B cell (primary cell): ENCODE results near the gene INPP5B. TPM values are rescaled to one million over a fixed set of nuclear protein-coding genes. Genes with fewer than 3 reads are reported as not detected.

Source experiments
- ATAC-seq: fragments of 200-7000 bp; cut with Tn5 transposase; one replicate; pipeline ENCODE4 v1.10.0; 2021; ENCODE audit warnings: low read depth, mild to moderate bottlenecking, moderate number of reproducible peaks, moderate library complexity
- CTCF ChIA-PET: fragments of 350-600 bp; sonication (Branson Sonifier 250); formaldehyde crosslinking; loops from one replicate; lab custom pipeline; 2021; ENCODE audit warnings: antibody characterized with exemption, inconsistent platforms; lab: Charles Lee
- POLR2A ChIA-PET: fragments of 350-600 bp; sonication (Branson Sonifier 250); formaldehyde crosslinking; loops from one replicate; lab custom pipeline; 2021; ENCODE audit warnings: antibody characterized with exemption; lab: Charles Lee
- DNase-seq: peaks from one replicate; pipeline ENCODE4 v3.0.0; 2013
- H2AFZ ChIP-seq: 2 replicates; pipeline ENCODE4 v1.6.1; 2012; ENCODE audit warnings: mild to moderate bottlenecking, low read depth, low read length; ENCODE audit not compliant: insufficient read depth, poor library complexity, severe bottlenecking
- H3K27ac ChIP-seq, 2 donors: 1 replicate in 1 of 2; 2 replicates in 1 of 2; pipeline ENCODE4 v1.5.1; 2012 to 2013; ENCODE audit warnings: low read length in 2 of 2, mild to moderate bottlenecking in 2 of 2, moderate library complexity in 1 of 2
- H3K27me3 ChIP-seq, 4 experiments: fragments of 200-600 bp in 1 of 4; sonication (generic) in 1 of 4; replicated peaks in 1 of 4; 1 replicate in 2 of 4; 2 replicates in 2 of 4; pipeline versions ENCODE4 v1.6.1 to v1.7.0; 2013 to 2016; ENCODE audit warnings: low read length in 3 of 4, mild to moderate bottlenecking in 2 of 4, mixed read lengths in 1 of 4, moderate library complexity in 1 of 4; ENCODE audit not compliant: insufficient read depth in 4 of 4, control insufficient read depth in 3 of 4; ENCODE audit errors: control extremely low read depth in 1 of 4
- H3K36me3 ChIP-seq, 2 experiments: replicated peaks in 1 of 2; 1 replicate in 1 of 2; 2 replicates in 1 of 2; pipeline versions ENCODE4 v1.6.1 to v1.7.1; 2013; ENCODE audit warnings: low read length in 1 of 2; ENCODE audit not compliant: insufficient read depth in 2 of 2, control insufficient read depth in 1 of 2; ENCODE audit errors: control extremely low read depth in 1 of 2, extremely low read depth in 1 of 2
- H3K4me1 ChIP-seq, 2 donors: fragments of 200-600 bp in 1 of 2; sonication (generic) in 1 of 2; 1 replicate in 1 of 2; 2 replicates in 1 of 2; pipeline versions ENCODE4 v1.5.1 to v1.6.1; 2013 to 2017; ENCODE audit warnings: low read length in 2 of 2; ENCODE audit not compliant: control insufficient read depth in 2 of 2, insufficient read depth in 2 of 2
- H3K4me2 ChIP-seq: replicated peaks from 2 replicates; pipeline ENCODE3; 2012; ENCODE audit warnings: mild to moderate bottlenecking, low read depth, low read length; ENCODE audit not compliant: poor library complexity, severe bottlenecking
- H3K4me3 ChIP-seq, 5 experiments: fragments of 200-600 bp in 1 of 5; sonication (generic) in 1 of 5; 1 replicate in 3 of 5; 2 replicates in 2 of 5; pipeline versions ENCODE4 v1.5.1 to v1.7.0; 2011 to 2016; ENCODE audit warnings: low read length in 4 of 5, mild to moderate bottlenecking in 4 of 5, low read depth in 2 of 5, control low read depth in 1 of 5, moderate library complexity in 1 of 5; ENCODE audit not compliant: insufficient read depth in 1 of 5; ENCODE audit errors: control extremely low read depth in 1 of 5, extremely low read depth in 1 of 5
- H3K79me2 ChIP-seq: fragments of 200-600 bp; sonication (generic); one replicate; pipeline ENCODE4 v1.6.0; 2016; ENCODE audit warnings: low read length; ENCODE audit not compliant: control insufficient read depth, insufficient read depth
- H3K9ac ChIP-seq: fragments of 200-600 bp; sonication (generic); 2 replicates; pipeline ENCODE4 v1.6.1; 2017; ENCODE audit warnings: mild to moderate bottlenecking, low read length, moderate library complexity
- H3K9me3 ChIP-seq, 3 donors: one replicate each; pipeline versions ENCODE4 v1.6.1 to v1.7.1; 2013; ENCODE audit warnings: low read length in 2 of 3; ENCODE audit not compliant: control insufficient read depth in 2 of 3, insufficient read depth in 1 of 3; ENCODE audit errors: control extremely low read depth in 1 of 3
- H4K20me1 ChIP-seq: 2 replicates; pipeline ENCODE4 v1.6.0; 2012; ENCODE audit warnings: mild to moderate bottlenecking, low read length; ENCODE audit not compliant: insufficient read depth, control insufficient read depth, poor library complexity, severe bottlenecking
- H3K27ac Mint-ChIP-seq: one replicate; pipeline ENCODE4 v1.8.0; 2021; ENCODE audit warnings: mixed read lengths
- H3K27me3 Mint-ChIP-seq: one replicate; pipeline ENCODE4 v1.8.0; 2021; ENCODE audit warnings: mixed read lengths
- H3K4me1 Mint-ChIP-seq: one replicate; pipeline ENCODE4 v1.8.0; 2021; ENCODE audit warnings: mixed read lengths
- H3K4me3 Mint-ChIP-seq: one replicate; pipeline ENCODE4 v1.8.0; 2021; ENCODE audit warnings: mixed read lengths
- H3K9me3 Mint-ChIP-seq: one replicate; pipeline ENCODE4 v1.8.0; 2022; ENCODE audit warnings: mixed read lengths; ENCODE audit not compliant: insufficient read depth
- CTCF ChIP-seq: fragments of 200-600 bp; IDR thresholded peaks from one replicate; pipeline ENCODE4 v1.8.0; 2022; ENCODE audit warnings: antibody characterized with exemption, mild to moderate bottlenecking
- EZH2 ChIP-seq: IDR thresholded peaks from 2 replicates; pipeline ENCODE4 v1.6.1; 2012; ENCODE audit warnings: borderline replicate concordance, low read depth, mild to moderate bottlenecking, moderate library complexity, low read length; ENCODE audit not compliant: insufficient read depth, poor library complexity, severe bottlenecking
- WGBS: methylation state at CpG from one replicate; pipeline ENCODE4 v1.1.5; 2013; ENCODE audit warnings: missing lambda C conversion rate; ENCODE audit not compliant: insufficient coverage; 5-methylcytosine and 5-hydroxymethylcytosine counted together
- intact Hi-C: fragments of 100-400 bp; cut with micrococcal nuclease; formaldehyde crosslinking; loops from one replicate; pipeline ENCODE4 v1.10.0; 2022
- polyA plus RNA-seq: library from polyadenylated mRNA; depleted of rRNA; stranded (reverse); fragments of >200 nt; gene quantifications from 2 replicates; pipeline ENCODE4 v1.2.3, GENCODE V29; 2012
- total RNA-seq, 2 donors: library from RNA; stranded (reverse); fragments of 120-200 nt in 1 of 2; gene quantifications; 1 replicate in 1 of 2; 2 replicates in 1 of 2; pipeline versions ENCODE4 v1.2.3 to v1.2.4, GENCODE V29; 2013 to 2022

Gene INPP5B
- total and polyA plus RNA-seq, 2 donors (not counting 1 experiment from before 2014, with no cell fraction given), result 45.4 to 63.3 TPM

- intact Hi-C loops, result no loop called here
- peaks cover 1 to 21% of the 10 kb centered on the region in 2 experiments for H3K36me3 ChIP-seq
- H3K4me3 ChIP-seq, result no peak overlapping the region
- peaks cover 15% of the 10 kb centered on the region for H4K20me1 ChIP-seq
- ATAC-seq, result no peak
- Mint-ChIP-seq H3K4me3 (peak overlapping the region; percentile 41), H3K4me1 (peaks cover 36% of the 10 kb centered on the region), H3K27ac (peak overlapping the region; percentile 38), H3K9me3 (no peaks in the 10 kb centered on the region), H3K27me3 (no peaks in the 10 kb centered on the region)
- DNase-seq, result no peak
- CTCF ChIA-PET, result no interaction called here
- POLR2A ChIA-PET, result no interaction called here
- peaks cover 95% of the 10 kb centered on the region for H3K79me2 ChIP-seq
- H3K4me1 ChIP-seq, result peaks cover 13 to 15% of the 10 kb centered on the region in 2 donors
- H2AFZ ChIP-seq, result no peak overlapping the region
- no peak overlapping the region for H3K9ac ChIP-seq
- TF ChIP-seq CTCF (no peak), EZH2 (no peak)
- H3K27ac ChIP-seq, result peak overlapping the region in 1 of 2 donors; percentile 76
- H3K9me3 ChIP-seq, result no peaks in the 10 kb centered on the region
- no peak overlapping the region for H3K4me2 ChIP-seq
- 95% methylated on average over 5 of the region's 5 CpGs for WGBS
- H3K27me3 ChIP-seq, result no peaks in the 10 kb centered on the region
Measured at GRCh38 chr1:37845049-37845646, 101.7 kb downstream of the INPP5B start.

- no peak for ATAC-seq
- ChIA-PET POLR2A (no interaction called here), CTCF (no interaction called here)
- H3K36me3 ChIP-seq, result peaks cover 1 to 27% of the 10 kb centered on the region in 2 experiments
- H3K27me3 Mint-ChIP-seq, result no peaks in the 10 kb centered on the region
- H3K4me1 Mint-ChIP-seq, result peaks cover 36% of the 10 kb centered on the region
- peaks cover 93% of the 10 kb centered on the region for H3K79me2 ChIP-seq
- no peak overlapping the region for H2AFZ ChIP-seq
- no peak overlapping the region for H3K27ac ChIP-seq
- no peak overlapping the region for H3K4me2 ChIP-seq
- no peak overlapping the region for H3K4me3 ChIP-seq
- peaks cover 15% of the 10 kb centered on the region for H4K20me1 ChIP-seq
- no peak overlapping the region for H3K9ac ChIP-seq
- no peaks in the 10 kb centered on the region for H3K27me3 ChIP-seq
- H3K27ac Mint-ChIP-seq, result no peak overlapping the region
- TF ChIP-seq EZH2 (no peak), CTCF (no peak)
- no peak overlapping the region for H3K4me3 Mint-ChIP-seq
- intact Hi-C loops, result no loop called here
- no peaks in the 10 kb centered on the region for H3K9me3 ChIP-seq
- DNase-seq, result no peak
- H3K4me1 ChIP-seq, result peaks cover 13 to 15% of the 10 kb centered on the region in 2 donors
- H3K9me3 Mint-ChIP-seq, result no peaks in the 10 kb centered on the region
Measured at GRCh38 chr1:37844536-37844935, 102.3 kb downstream of the INPP5B start.
